GM19468 (cell line): Measurements from ENCODE around the gene C1orf116.

Experiments
- ATAC-seq: cut with Tn5 transposase; IDR thresholded peaks from one replicate; pipeline ENCODE4 v1.9.1; 2021; ENCODE audit warnings: mild to moderate bottlenecking, moderate library complexity, moderate number of reproducible peaks; ENCODE audit not compliant: unreplicated experiment; ENCODE audit errors: extremely low read depth

C1orf116 gene

GRCh38 chr1:207021876-207022596 is 10.5 kb downstream of the C1orf116 start:
- no peak for ATAC-seq

- ATAC-seq, result no peak
Measured at GRCh38 chr1:207021139-207021861, 11.3 kb downstream of the C1orf116 start.

GRCh38 chr1:207020709-207021107 is 11.8 kb downstream of the C1orf116 start:
- ATAC-seq, result no peak

GRCh38 chr1:207020065-207020708 is 12.4 kb downstream of the C1orf116 start:
- ATAC-seq, result no peak

GRCh38 chr1:207019661-207020060 is 12.9 kb downstream of the C1orf116 start:
- no peak for ATAC-seq

- no peak for ATAC-seq
Measured at GRCh38 chr1:207019161-207019560, 13.4 kb downstream of the C1orf116 start.

GRCh38 chr1:207018707-207019106 is 13.8 kb downstream of the C1orf116 start:
- ATAC-seq, result no peak

- ATAC-seq, result no peak
Measured at GRCh38 chr1:207017615-207018559, 14.7 kb downstream of the C1orf116 start.

GRCh38 chr1:207015791-207016190 is 16.8 kb downstream of the C1orf116 start:
- ATAC-seq, result no peak

GRCh38 chr1:207014728-207015127 is 17.8 kb downstream of the C1orf116 start:
- ATAC-seq, result no peak

- ATAC-seq, result no peak
Measured at GRCh38 chr1:207013321-207014085, 19.1 kb downstream of the C1orf116 start.

GRCh38 chr1:207010726-207011125 is 21.8 kb downstream of the C1orf116 start:
- no peak for ATAC-seq

- no peak for ATAC-seq
Measured at GRCh38 chr1:207009945-207010344, 22.6 kb downstream of the C1orf116 start.

- no peak for ATAC-seq
Measured at GRCh38 chr1:207009182-207009850, 23.2 kb downstream of the C1orf116 start.

GRCh38 chr1:207007352-207008033 is 25.1 kb downstream of the C1orf116 start:
- no peak for ATAC-seq

GRCh38 chr1:207006914-207007313 is 25.6 kb downstream of the C1orf116 start:
- no peak for ATAC-seq

GRCh38 chr1:207006083-207006482 is 26.5 kb downstream of the C1orf116 start:
- ATAC-seq, result no peak
